HG02678 (cell line): Measurements from ENCODE around the gene ZNF516.
"Not testable (repeated sequence)": the region's sequence is repeated elsewhere in the genome, so short reads cannot be mapped to it uniquely, and the experiment has no call there.

Source experiments
- ATAC-seq: cut with Tn5 transposase; IDR thresholded peaks from one replicate; pipeline ENCODE4 v1.9.1; 2021; ENCODE audit warnings: mild to moderate bottlenecking, moderate library complexity; ENCODE audit not compliant: unreplicated experiment

ZNF516 gene, protein sequence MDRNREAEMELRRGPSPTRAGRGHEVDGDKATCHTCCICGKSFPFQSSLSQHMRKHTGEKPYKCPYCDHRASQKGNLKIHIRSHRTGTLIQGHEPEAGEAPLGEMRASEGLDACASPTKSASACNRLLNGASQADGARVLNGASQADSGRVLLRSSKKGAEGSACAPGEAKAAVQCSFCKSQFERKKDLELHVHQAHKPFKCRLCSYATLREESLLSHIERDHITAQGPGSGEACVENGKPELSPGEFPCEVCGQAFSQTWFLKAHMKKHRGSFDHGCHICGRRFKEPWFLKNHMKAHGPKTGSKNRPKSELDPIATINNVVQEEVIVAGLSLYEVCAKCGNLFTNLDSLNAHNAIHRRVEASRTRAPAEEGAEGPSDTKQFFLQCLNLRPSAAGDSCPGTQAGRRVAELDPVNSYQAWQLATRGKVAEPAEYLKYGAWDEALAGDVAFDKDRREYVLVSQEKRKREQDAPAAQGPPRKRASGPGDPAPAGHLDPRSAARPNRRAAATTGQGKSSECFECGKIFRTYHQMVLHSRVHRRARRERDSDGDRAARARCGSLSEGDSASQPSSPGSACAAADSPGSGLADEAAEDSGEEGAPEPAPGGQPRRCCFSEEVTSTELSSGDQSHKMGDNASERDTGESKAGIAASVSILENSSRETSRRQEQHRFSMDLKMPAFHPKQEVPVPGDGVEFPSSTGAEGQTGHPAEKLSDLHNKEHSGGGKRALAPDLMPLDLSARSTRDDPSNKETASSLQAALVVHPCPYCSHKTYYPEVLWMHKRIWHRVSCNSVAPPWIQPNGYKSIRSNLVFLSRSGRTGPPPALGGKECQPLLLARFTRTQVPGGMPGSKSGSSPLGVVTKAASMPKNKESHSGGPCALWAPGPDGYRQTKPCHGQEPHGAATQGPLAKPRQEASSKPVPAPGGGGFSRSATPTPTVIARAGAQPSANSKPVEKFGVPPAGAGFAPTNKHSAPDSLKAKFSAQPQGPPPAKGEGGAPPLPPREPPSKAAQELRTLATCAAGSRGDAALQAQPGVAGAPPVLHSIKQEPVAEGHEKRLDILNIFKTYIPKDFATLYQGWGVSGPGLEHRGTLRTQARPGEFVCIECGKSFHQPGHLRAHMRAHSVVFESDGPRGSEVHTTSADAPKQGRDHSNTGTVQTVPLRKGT

DNA sequence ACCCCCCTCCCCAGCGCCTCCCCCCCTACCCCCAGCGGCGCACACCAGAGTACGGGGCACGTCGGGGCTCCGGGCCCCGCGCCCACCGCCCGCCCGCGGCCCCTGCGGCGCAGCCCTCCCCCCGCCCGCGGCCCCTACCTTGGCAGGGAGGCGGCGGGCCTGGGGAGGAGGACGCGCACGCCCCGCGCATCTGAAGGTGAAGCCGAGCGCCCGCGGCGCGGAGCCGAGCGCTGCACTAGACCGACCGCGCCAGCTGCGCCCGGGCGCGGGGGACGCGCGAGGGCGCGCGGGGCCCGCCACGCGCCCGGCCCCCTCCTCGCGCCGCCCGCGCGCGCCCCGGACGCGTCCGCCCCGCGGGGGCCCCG, at the start of gene ZNF516:
Gene ZNF516, minus strand, starts transcription at position 237 of the 365 bp plus-strand sequence. CDS start 52,188 bp downstream, outside the sequence.
- peak; percentile 11 for ATAC-seq

DNA sequence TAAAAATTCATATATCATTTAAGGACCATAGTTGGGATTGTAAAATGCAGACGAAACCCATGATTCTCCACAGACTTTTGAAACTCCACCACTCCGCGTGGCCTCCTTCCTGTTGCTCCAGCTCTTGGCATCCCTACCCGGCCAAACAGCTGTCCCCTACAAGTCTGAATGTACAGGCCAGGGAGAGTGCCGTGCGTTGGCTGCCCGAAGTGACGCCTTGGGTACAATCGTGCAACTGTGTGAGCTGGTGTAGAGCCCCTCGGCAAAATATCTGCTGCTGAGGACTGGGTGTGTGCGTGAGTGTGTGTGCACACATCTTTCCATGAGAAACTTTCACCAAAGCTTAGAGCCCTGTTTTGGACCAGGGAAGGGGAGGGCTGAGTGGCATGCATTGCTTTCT, 43.8 kb upstream of the ZNF516 start:
- ATAC-seq: no peak

DNA sequence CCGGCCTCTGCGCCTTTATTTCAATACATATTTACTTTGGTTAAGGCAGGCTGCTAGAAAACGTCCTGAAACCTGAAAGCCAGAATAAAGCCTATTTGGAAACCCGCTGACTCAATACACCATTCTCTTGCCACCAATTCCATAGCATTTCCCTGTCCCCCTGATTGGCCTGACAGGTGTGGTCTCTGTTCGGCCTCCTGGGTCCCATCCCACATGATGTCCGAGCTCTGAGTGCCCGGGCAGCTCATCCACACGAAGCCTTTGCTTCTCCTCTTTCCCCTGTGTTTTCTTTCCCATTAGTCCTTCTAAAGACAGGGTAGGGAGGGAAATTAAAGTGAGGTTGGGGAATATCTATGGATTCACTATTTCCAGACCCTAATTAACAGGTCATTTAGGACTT, 42.6 kb upstream of the ZNF516 start:
- no peak for ATAC-seq

DNA sequence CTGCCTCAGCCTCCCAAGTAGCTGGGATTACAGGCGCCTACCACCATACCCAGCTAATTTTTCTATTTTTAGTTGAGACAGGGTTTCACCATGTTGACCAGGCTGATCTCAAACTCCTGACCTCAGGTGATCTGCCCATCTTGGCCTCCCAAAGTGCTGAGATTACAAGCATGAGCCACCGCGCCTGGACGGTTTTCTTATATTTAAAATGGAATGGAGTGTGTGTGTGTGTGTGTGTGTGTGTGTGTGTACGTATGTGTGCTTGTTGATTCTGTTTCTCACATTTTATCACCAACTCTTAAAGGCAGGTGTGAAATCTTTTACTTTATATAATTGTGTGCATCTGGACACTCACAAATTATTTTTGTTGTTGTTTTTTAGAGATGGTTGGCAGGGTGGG, 41.6 kb upstream of the ZNF516 start:
- not testable (repeated sequence) for ATAC-seq

DNA sequence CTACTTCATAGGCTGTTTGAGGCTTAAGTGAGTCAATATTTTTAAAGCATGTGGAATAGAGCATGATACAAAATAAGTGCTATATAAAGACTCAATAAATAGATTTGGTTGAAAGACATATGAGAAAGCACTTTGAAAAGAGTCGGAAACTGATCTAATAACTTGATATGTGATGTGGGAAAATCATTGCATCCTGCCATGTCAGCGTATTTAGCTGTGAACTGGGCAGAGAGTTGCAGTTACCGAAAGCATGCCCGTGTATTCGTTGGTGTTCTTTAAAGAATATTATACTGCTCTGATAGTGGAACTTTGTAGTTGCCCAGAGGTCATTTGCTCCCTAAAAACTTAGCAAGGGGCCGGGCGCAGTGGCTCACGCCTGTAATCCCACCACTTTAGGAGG, 37.8 kb upstream of the ZNF516 start:
- ATAC-seq: no peak

DNA sequence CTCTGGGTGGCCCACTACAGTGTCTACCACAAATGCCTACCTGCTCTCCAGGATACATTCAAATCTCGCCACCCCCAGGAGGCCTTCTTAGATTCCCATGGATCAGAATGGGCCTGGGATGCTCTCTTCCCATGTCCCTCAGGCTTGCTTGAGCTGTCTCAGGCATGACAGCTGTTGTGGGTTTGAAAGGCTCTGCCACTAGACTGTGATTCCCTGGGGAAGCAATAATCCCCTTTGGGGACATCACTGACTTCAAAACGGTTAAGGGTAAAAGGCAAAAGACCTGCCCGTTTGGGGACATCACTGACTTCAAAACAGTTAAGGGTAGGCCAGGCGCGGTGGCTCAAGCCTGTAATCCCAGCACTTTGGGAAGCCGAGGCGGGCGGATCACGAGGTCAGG, 35.8 kb upstream of the ZNF516 start:
- ATAC-seq: no peak

DNA sequence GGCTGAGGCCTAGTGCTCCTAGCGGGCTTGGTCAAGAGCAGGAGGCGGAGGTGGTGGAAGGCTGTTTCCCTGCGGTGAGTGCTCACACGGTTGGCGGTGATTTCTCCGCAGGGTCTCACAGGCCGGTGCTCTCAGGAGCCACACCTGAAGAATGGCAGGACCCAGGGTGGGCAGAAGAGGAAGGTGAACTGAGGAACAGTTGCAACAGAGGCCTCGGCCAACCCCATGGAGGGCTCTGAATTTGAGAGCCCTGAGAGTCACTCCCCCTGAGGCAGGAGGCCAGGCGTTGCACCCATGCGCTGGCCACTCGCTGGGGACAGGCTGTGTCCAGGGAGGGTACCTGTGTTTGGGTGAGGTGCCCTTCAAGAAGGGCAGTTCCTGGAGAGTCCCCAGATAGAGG, 35.3 kb upstream of the ZNF516 start:
- ATAC-seq: no peak

DNA sequence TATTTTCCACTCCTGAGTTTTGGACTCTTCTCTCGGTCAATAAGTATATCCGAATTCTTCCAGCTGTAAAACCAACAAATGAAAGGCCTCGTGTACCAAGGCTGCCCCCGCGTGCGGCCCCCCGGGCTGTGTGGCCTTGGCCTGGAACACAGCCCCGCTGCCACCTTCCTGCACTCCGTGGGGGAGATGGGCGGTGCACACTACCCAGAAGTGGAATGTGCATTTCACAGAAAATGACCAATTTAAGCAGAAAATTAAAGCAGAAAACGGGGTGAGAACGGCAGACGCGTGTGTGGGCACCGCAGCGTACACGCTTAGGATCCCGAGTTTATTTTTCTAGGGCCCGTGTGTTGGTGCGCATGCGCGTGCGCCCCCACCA, 34.4 kb upstream of the ZNF516 start:
- ATAC-seq: no peak

DNA sequence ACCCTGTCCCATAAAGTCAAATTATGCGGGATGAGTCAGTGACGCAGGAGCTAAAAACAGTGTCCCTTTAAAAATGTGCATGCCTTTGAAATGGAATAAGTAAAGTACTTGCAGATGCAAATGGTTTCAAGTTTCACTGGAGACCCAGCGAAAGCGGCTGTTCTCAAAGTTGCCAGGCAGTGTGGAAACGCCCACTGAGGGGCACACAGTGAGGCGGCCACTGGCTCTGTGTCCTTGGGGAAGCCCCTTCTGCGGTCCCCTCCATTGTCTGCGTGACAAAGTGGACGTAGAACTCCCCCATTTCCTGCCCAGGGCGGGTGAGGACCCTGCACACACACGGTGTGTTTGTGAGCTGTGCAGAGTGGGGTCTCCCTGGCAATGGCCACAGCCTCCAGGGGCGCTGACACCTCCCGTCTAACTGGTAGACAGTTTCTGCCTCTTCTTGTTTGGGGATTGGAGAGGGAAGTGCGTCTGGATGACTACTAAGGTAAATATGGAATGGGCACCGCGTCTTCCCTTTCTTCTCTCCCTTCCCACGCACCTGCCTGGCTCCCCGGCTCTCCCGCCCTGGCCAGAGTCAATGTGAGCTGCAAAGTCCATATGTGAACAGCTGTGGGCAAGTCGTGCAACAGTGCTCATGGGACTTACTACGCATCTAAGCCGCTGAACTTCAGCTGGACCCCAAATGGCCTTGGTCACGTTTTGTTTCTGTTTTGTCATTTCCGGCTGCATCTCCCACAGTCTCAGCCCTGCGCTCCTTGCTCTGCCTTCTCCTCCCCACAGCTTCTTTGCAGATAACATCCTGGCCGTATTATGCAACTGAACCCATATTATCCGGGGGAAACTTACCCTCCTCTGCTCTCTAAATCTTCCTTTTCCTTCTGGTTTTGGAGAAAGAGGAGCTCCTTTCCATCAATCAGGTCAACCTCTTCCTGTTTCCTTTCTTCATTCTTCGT, 33.7 kb upstream of the ZNF516 start:
- peak; percentile 58 for ATAC-seq

DNA sequence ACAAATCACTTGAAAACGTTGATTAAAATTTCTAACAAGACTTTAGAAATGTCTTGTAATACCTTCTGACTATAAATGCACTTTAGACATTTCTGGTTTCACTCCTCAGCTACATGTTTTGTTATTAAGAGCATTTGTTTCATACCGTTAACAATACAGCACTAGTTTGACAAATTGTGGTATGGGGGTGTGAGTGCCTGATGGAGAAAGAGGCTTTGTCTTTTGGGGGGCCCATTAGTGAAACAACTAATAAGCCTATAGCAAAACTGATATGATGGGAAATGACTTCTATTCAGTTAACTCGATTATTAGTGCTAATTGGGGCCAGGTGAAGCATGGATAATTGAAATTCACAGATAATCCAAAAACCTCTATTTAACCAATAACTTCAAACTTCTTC, 30.9 kb upstream of the ZNF516 start:
- no peak for ATAC-seq

DNA sequence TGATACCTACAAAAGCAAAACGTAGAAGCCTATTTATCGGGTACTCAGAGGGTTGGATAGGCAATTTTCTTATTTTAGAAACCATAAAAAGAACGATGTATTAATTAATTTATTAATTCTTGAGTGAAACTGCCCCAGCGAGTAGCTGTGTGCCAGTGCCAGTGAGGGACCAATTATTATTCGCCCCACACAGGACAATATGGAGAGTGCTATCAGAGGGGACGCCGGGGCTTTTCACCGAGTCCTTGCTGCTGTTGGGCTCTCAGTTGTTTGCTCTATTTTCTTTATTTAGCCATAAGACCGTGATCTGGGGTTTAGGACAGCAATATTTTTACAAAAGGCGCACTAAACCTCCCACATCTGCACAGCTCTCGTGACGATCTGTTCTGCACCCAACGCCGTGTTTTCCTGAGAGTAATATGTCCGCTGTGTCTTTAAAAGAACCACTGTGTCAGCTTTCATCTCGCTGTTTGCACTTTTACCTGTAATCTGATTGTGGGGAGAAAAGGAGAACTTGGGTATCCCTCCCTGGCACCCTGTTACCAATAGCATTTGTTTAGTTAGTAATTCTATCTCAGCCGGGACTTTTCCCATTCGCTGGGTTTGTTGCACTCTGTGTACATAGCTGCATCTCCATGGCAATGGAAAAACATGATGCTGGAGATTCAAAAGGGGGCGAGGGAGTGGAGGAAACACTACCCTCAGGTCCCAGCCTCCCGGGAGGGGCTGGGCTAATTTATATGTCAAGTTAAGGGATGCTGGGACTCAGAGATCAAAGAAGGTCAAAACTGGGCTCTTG, 30.1 kb upstream of the ZNF516 start:
- no peak for ATAC-seq

DNA sequence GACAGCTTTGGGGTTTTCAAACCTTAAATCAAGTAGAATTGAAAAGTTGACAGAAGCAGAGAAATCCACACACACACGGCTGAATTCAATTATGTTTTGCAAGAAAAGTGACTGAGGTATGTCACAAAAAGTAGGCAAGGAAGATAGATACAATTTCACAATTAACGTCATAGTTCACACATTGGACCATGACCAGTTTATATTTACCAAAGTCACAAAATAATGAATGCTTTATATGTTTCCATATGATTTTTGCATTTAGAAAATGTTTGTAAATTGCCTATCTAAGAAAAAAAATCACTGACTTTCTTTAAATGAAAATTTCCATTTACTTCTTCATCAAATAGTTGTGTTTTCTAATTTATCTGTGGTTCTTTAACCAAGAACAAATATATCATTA, 29.4 kb upstream of the ZNF516 start:
- ATAC-seq: no peak

DNA sequence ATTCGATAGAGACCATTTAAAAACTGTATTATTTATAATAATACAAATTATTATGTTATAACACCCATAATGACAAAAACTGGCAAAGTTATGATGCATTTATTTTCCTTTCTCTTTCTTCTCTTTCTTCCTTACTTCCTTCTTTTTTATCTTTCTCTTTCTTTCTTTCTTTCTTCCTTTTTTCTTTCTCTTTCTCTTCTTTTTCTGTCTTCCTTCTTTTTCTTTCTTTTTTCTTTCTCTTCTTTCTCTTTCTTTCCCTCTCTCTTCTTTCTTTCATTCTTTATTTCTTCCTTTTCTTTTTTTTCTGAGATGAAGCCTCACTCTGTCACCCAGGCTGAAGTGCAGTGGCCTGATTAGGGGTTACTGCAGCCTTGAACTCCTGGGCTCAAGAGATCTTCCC, 27.5 kb upstream of the ZNF516 start:
- ATAC-seq: no peak

DNA sequence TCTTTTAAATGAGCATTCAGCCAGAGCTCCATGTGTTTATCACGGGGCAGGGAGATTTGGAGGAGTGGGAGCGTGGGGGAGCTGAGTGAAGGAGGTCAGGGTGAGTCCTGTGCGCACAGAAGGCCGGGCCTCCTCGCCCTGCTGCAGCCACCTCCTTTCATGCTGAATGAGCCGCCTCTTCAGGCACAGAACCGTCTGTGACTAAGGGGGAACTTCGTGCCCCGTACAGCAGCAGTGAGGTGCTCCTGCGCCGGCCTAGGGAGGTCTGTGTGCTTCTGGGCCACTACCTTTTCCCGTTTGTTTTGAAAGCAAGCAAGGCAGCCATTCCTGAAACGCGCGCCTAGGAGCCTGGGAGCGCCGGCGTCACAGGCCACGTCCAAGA, 27.1 kb upstream of the ZNF516 start:
- no peak for ATAC-seq

DNA sequence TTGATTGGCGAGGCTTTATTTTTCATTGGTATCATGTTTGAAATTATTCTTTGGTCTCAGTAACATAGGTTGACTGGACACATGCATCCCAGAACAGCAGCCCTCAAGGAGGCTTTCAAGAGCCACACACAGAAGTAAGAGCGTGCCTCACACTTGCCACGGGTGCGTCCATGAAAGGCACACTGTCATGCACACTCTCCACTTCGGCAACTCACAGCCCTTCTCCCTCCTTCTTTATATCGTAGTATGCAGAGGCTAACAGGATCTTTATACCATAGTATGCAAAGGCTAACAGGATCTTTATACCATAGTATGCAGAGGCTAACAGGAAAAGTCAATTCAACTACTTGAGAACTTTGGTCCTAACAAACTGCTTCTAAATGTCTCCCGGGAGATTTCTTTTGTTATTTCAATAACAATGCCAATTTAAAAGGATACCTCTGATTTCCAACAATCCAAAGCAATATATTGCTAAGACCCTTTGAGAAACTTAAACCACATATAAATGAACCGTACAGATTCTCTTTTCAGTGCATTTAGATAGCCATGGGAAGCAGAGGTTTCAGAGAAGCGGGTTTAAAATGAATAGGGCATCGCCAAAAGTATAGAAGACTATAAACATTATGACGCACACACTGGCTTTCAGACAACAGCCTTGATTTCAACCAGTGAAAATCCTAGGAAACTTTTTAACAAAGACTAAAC, 26.5 kb upstream of the ZNF516 start:
- ATAC-seq: no peak

DNA sequence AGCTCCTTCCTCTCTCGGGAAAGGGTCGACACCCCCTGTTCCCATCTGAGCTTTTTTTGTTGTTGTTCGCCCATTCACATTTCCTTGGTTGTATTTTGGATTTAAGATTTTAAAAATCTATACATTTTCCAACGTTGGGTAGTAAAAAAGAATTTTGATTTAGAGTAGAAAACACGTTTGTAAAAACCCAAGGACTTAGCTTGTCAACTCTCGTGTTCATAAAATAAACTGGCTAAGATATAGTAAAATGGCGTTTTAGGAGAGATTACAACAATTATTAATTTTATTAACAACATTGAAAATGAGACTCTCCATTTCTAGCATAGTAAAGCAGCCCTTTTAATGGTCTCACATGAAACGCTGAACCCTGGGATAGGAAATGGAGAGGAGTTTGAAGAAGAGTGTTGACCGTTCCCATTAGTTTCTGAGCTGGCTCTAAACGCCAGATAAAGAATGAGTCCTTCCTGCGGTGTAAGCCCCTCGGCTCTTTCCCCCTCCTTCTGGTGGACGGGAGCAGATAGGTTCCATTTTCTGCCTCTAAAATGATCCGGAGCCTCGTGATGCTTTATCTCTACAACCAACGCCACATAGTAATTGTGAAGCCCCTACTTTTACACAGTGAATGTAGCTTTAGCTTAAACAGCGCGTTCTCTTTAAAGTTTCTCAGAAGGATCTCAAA, 24.0 kb upstream of the ZNF516 start:
- ATAC-seq: no peak

DNA sequence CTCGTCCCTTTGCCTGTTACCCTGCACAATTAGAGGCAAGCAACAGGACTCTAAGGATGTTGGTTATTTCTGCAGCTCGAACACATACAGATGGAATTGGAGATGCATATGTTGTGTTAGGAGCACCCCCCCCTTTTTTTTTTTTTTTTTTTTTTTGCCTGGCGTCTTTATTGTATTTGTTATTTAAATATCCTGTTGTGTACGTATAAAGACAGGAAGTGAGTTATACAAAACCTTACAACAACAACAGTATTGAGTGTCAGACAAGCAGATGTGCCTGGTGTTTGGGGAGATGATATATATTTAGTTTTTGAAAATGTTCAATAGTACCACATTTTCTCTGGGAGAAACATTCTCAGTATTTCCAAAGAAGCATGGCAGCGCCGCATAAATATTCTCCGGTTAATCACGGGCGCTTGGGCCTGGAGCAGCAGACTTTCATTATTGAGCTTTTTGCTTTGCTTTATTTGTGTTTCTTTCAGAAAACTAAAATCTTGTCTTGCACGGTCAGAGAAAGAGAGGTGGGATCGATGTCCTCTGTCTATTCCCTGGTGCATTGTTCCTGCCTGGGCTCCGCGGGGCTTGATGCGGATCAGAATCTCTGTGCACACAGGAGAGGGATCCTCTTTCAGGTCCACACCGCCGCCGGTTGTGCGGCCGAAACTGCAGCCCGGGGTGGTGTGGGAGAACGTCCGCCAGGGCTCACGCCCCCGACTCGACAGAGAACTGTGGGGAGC, 23.2 kb upstream of the ZNF516 start:
- peak; percentile 51 for ATAC-seq

DNA sequence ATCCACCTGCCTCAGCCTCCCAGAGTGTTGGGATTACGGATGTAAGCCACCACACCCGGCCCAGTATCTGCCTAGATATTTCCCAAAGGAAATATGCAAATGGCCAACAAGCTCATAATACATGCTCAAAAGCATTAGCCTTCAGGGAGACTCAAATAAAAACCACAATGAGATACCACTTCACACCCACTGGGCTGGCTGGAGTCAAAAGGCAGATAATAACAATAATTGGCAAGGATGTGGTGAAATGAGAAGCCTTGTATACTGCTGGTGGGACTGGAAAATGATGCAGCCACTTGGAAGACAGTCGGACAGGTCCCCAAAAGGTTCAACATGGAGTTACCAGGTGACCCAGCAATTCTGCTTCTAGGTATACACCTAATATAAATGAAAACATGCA, 20.5 kb upstream of the ZNF516 start:
- ATAC-seq: no peak
